IMR-90 (cell line): ENCODE data around the gene HSH2D.

Experiments
- BHLHE40 ChIP-seq: fragments of 150-350 bp; IDR thresholded peaks from 2 replicates; pipeline ENCODE4 v1.6.1; 2016; ENCODE audit warnings: mild to moderate bottlenecking, low read depth, low read length
- CEBPB ChIP-seq: IDR thresholded peaks from 2 replicates; pipeline ENCODE4 v1.6.1; 2012; ENCODE audit warnings: low read depth, low read length, improper control_type of control experiment
- CTCF ChIP-seq: conservative IDR thresholded peaks from 2 replicates; pipeline ENCODE4 v1.5.1; 2012; ENCODE audit warnings: mild to moderate bottlenecking, low read depth, low read length, improper control_type of control experiment
- ELK1 ChIP-seq: fragments of 150-350 bp; IDR thresholded peaks from 2 replicates; pipeline ENCODE4 v1.6.1; 2016; ENCODE audit warnings: low read depth, mild to moderate bottlenecking, low read length, moderate library complexity, borderline replicate concordance
- MAFK ChIP-seq: IDR thresholded peaks from 2 replicates; pipeline ENCODE4 v1.6.1; 2012; ENCODE audit warnings: low read depth, low read length, improper control_type of control experiment
- MAZ ChIP-seq: IDR thresholded peaks from 2 replicates; pipeline ENCODE4 v1.6.1; 2012; ENCODE audit warnings: low read depth, mild to moderate bottlenecking, low read length, improper control_type of control experiment, moderate library complexity, borderline replicate concordance
- MXI1 ChIP-seq: IDR thresholded peaks from 2 replicates; pipeline ENCODE4 v1.6.1; 2012; ENCODE audit warnings: low read depth, mild to moderate bottlenecking, low read length, moderate library complexity, borderline replicate concordance
- NFE2L2 ChIP-seq: fragments of 150-350 bp; IDR thresholded peaks from 2 replicates; pipeline ENCODE4 v1.6.1; 2016; ENCODE audit warnings: low read depth, mild to moderate bottlenecking, low read length
- POLR2A ChIP-seq: IDR thresholded peaks from 2 replicates; pipeline ENCODE4 v1.6.1; 2012; ENCODE audit warnings: mild to moderate bottlenecking, low read depth, low read length
- RAD21 ChIP-seq: IDR thresholded peaks from 2 replicates; pipeline ENCODE4 v1.6.1; 2012; ENCODE audit warnings: low read length, improper control_type of control experiment
- RCOR1 ChIP-seq: IDR thresholded peaks from 2 replicates; pipeline ENCODE4 v1.6.1; 2012; ENCODE audit warnings: mild to moderate bottlenecking, low read length, improper control_type of control experiment; ENCODE audit not compliant: insufficient replicate concordance
- RFX5 ChIP-seq: IDR thresholded peaks from 2 replicates; pipeline ENCODE4 v1.8.0; 2012; ENCODE audit warnings: low read depth, mild to moderate bottlenecking, low read length, moderate library complexity
- SMC3 ChIP-seq: fragments of 150-350 bp; IDR thresholded peaks from 2 replicates; pipeline ENCODE4 v1.6.1; 2016; ENCODE audit warnings: low read depth, mild to moderate bottlenecking, antibody characterized with exemption, low read length, moderate library complexity

GRCh38 chr19:16100524-16100923 lies 43.0 kb upstream of the HSH2D start:
- no peak for TF ChIP-seq CTCF
- 0 out of 2 replicates have a peak, but pooled peaks have one; percentile 49 for TF ChIP-seq POLR2A
- TF ChIP-seq BHLHE40, result no peak
- TF ChIP-seq RAD21, result no peak
- TF ChIP-seq RFX5, result no peak
- no peak for TF ChIP-seq CEBPB
- no peak for TF ChIP-seq MXI1
- no peak for TF ChIP-seq MAZ
- no peak for TF ChIP-seq RCOR1
- no peak for TF ChIP-seq MAFK
- no peak for TF ChIP-seq NFE2L2
- TF ChIP-seq ELK1, result no peak
- no peak for TF ChIP-seq SMC3
